ENCODE results near the gene PTCH1.

Gene PTCH1

DNA sequence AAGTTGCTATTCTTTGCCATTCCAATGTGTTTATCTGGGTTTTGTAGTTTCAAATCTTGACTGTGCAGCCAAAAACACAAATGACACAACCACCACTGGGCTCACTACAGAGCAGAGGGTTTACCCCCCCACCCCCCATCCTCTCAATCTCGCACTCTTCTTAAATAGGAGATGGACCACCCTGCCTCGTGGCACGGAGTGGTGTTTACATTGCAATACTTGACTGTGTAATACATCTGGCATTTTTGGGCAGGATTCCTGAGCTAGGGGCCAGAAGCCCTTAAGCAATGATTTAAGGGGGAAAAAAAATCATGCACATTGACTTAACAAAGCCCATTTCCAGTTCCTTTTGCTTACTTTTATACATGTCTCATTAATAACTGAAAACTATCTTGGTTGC is 19.0 kb downstream of the PTCH1 start:
- no peak for DNase-seq

DNA sequence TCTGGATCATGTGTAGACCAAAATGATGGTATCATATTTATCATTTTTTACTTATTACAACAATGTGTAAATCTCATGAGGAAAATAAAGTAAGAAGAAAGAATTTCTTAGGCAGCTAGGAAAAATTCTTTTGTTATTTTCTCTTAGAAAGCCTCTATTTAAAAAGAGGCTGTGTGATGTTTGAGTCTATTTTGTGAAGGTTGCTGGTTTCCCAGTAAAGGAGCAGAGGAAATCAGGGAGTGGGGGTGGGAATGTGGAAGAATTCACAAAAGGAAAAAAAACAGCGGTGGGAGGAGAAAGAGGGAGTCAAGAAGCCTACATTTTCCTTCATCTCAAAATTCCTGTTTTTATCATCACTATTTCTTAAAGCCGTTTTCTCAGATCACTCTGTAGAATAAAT is 20.1 kb downstream of the PTCH1 start:
- no peak for DNase-seq

DNA sequence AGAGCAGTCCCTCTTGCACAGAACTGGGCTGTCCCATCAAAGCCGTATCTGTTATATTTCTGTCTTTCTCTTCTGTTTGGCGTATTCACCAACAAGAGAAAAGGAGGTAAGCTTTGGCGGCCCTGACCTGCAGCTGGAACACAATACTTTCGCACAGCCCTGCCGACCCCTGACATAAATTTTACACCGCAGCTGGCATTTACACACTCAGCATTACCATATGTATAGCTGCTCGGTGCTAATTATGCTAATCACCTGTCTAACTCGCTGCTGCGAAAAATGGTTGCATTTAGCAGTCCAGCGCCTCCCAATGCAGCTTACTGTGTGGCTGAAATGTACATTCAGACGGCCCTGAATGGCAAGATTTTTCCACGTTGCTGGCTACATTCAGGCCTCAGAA is 20.8 kb downstream of the PTCH1 start:
- DNase-seq = no peak

DNA sequence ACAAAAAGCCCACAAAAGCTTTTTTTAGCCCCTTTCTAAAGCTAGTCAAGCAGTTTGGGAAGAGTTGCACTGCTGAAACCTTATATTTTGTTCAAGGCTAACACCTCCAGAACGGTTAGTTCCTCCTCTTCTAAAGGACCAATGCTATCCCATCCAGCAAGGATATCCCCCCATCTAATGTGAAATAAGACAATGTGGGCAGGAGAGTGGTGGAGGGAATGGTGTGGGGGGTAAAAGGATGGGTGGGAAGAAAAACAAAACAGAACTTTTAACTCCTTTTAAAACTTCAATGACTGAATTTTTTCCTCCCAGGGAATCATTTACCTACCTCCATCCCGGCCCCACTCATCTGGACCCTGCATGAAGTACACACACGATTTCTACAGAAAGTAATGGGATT is 21.2 kb downstream of the PTCH1 start:
- DNase-seq = no peak

DNA sequence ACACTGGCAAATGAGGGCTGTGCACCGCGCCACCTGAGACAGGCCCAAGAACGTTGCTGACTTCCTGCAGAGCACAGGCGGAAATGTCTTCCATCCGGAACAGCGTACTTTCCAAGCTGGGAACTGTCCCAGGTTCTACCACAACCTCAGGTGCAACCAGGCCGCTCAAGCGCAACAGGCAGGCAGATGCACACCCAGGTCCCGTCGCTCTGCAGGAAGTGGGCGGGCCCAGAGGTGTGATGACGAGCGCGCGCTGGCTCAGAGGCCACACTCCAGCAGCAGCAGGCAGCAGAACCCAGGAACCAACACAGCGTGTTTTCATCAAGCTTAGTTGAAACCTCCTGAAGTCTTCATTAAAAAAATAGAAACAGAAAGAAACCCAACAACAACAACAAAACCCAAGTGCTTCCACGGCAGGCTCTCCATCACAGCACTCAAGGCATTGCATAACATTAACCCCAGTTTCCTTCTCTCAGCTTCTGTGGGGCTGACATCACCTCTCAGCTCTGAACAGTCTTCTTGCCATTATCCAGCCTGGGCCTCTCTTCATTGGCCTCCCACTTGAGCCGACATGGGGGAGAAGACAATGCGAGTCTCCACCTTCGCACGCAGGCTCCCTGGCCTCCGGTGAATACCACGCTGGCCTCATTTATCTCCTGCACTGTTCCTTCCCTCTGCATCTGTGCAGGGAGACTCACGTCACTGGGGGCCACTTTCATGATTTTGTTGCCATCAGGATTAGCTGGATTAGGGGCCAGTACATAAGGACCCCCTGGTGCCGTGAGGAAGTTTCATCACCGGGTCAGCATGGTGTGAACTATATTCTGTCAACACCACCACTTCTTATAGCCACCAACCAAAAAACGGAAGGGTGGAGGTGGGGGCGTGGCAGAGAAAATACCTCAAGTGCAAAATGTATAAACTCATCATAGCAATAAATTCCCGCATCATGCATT is 22.1 kb downstream of the PTCH1 start:
- peak; percentile 85 for DNase-seq

DNA sequence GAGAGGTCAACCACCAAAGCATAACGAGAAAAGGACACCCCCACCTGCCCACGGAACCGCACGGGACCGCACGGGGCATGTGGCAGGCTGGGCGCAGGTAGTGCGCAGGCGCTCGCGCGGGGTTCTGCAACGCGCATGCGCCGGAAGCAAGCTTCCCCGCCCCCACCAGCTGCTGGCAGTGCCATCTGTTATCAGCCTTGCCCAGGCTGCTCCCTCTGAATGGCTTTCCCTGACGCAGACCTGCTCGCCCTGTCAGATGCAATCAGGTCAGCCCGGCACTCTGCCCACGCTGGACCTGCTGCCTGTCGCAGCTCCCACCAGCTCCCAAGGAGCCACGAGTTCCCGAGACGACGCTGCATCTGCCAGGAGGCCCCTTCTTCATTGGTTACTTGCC is 22.8 kb downstream of the PTCH1 start:
- peak; percentile 84 for DNase-seq

DNA sequence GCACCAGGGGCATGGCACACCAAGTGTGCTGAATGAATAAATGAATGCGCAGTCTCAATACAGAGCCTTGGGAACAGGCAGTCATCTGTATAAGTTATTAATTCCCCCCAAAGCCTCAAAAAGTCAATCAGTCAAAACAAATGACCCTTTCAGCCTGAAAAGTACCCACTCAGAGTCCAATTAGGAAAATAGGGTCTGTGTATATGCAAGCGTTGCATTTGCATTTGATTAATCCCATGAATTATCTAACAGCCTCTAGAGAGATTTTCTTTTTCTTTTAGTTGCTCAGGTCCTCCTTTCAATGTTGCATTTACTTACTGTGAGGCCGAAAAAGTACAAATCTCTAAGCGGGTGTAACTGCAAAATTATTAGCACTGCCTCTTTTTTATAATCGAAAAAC is 23.4 kb downstream of the PTCH1 start:
- no peak for DNase-seq

DNA sequence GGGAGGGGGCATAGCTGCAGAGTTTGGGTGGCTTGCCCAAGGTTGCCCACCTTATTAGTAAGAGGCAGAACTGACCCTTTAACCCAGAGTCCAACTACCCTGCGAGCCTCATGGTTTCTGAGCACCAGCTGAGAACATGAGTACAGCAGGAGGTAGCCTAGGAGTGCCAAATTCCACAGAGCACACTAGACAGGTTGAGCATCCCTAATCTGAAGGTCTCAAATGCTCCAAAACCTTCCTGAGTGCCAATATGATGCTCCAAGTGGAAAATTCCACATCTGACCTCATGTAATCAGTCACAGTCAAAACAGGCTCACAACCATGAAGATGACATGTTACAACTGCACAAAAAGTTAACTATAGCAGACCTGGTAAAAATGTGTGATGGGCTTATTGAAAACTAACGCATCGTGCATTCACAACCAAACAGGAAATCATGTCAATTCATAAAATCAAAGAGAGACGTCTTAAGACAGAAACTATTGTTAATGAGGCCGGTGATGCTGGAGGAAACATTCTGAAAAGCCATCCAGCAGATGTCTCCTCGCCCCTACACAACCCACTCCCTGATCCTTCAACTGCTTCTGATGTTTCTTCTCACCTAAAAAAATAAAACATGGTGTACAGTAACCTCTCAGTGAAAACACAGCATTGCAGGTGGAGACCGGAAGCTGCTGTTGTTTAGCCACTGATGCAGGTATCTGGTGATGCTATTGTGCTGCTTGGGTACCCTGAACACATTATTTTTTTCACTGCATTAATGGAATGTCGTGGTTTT is 25.0 kb downstream of the PTCH1 start:
- DNase-seq = no peak

DNA sequence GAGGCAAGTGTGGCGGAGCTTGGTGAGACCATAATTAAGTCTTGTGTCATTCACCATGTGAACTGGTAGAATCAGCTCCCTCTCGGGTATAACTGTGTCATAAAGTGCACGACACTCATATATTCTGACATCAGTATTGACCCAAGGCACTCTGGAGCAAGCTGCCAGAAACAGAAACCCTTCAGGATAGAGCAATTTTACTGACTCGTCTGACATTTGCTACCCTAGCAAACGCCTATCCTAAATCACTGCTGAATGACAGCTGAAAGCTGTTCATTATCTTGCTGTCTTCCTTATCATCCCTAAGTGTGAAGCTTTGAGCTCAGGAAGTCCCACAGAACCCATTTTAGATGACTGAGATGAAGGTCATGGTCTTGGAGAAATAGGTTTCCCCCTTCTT is 27.8 kb downstream of the PTCH1 start:
- no peak for DNase-seq

DNA sequence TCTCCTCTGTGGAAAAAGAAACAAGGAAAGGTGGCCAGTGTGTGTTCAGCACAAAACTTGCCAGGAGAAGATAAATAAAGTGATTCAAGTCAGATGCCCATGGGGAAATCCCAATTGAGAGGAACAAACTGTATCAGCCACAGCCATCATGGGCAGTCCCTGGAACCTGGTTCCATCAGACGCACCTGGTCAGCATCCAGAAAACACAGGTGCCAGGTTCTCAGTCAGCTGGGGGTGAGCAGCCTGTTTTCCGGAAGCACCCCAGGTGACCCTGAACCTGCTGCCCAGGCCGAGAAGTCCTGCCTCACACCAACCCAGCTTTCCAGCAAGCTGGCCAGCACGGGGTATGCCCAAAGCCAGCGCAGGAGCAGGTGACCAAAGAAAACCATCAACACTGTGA is 30.5 kb downstream of the PTCH1 start:
- no peak for DNase-seq

DNA sequence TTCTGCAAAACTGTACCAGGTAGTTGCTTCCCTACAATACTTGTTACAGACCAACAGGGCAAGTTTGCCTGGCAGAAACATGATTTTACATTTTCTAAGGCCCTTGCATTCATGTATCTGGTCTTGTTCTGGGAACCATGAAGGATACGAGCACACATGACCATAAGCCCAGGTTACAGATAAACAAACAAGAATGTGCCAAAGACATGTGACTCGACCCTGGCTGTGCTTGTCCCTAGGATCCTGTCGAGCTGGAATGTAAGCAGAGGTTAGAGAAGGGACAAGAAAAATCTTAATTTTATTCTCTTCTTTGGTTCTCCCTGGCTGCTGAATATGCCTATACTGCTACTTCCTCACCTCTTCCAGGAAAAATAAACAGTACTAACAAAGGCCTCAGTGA is 32.5 kb downstream of the PTCH1 start:
- no peak for DNase-seq

DNA sequence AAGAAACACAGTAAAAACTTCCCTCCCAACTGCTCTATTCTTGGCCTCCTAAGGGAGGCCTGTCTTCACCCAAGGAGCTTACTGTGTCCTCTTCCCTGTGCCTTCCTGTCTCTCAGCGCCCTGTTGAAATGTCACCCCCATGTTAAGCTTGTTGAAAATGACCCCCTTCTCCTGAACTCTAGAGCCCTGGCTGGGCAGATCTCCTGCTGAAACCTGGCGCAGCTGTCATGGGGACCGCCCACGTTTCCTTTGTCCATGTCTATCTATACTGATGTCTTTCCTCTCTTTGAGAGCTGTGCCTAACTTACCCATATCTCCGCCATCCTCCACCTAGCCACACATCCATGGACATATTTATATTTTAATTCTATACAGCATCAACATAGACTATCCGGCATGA is 33.3 kb downstream of the PTCH1 start:
- DNase-seq = no peak

DNA sequence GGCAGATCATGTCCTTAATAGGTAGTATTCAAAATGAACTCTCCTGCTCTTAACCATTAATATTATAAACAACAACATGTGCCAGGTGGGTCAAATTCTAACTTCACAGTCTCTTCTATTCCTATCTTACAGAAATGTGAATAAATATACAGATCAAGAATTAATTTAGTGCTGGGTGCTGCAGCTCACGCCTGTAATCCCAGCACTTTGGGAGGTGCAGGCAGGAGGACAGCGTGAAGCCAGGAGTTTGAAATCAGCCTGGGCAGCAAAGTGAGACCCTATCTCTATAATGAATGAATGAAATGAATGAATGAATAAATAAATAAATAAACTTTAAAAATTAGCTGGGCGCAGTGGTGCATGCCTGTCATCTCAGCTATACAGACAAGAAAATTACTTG is 34.1 kb downstream of the PTCH1 start:
- no peak for DNase-seq

DNA sequence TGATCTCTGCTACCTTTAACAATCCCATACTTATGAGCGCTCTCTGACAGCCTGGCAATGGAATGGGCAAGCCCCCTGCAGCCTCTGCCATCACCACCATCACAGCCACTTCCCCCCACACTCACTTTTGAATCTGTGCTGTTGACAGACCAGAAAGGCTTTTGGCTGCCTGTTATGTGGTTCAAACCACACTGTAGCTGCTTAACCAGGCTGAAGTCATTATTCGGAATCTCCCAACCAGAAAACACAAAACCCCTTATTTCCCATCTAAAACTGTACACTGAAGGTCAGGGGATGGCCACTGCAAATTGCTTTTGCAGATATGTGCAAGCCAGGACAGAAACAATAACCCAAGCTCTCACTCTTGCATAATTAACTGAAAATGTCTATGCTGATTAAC is 35.8 kb downstream of the PTCH1 start:
- DNase-seq = no peak

DNA sequence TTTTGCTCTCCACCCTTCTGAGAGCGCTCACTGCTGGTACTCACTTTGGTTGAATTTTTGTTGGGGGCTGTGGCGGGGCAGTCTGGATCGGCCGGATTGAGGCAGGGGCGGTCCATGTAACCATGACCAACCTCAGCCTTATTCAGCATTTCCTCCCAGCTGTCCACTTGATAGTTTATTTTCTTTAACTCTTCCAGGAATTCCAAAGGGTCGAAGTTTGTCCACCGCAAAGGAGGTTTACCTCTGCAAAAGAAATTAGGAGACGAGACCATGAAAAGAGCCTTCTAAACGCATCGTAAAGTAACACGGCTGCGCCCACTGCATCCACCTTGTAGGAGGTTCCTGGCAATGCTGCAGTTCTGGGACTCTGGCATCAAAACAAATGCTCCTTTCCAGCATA is 36.4 kb downstream of the PTCH1 start:
- no peak for DNase-seq

DNA sequence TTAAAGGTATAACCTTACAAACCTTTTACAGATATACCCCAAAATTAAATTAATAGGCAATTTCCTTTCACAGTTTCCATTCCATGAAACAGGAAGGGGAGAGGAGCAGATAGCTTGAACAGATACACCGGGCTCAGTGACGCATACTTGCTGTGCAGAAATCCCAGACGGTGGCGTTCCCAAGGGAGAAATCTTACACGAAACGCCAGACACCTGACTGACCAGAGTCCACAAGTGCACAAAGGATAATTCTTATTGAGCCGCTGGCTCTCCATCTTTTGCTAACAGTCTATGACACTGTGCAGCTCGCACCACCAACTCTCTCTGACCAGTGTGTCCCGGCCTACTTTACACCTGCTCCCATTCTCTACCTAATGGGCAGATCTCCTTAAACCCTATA is 37.4 kb downstream of the PTCH1 start:
- DNase-seq = no peak

DNA sequence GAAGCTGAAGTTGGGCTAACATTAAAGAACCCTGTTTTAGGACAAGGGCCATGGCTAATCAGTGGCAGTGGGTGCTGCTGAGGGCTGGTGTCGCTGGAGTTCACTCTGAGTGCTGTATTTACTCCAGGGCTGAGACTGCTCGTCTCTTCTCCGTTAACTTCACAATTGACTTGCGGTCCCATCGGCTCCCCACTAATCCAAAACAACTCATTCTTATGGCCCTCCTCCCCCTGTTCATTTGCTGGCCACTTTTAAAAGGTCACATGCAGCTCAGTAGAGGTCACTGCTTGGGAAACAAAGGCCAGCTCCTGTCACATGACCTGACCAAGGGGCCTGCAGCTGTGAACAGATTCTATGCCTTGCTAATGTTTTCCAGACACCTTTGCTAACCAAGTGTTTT is 38.4 kb downstream of the PTCH1 start:
- DNase-seq = no peak

DNA sequence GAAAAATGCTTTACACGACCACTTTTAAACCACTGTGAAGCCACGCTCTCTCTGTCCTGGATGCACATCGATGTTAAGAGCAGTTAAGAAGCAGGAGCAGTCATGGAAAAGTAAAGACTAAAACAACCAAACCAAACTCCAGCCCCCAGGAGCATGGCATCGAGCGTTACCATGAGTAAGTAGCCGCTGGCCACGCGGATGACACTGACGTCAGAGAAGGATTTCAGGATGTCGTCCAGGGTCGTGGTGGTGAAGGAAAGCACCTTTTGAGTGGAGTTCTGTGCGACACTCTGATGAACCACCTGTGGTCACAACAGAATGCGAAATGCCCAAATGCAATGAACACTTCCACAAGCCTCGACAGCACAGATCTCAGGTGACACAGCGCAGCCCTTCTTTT is 38.9 kb downstream of the PTCH1 start:
- no peak for DNase-seq

DNA sequence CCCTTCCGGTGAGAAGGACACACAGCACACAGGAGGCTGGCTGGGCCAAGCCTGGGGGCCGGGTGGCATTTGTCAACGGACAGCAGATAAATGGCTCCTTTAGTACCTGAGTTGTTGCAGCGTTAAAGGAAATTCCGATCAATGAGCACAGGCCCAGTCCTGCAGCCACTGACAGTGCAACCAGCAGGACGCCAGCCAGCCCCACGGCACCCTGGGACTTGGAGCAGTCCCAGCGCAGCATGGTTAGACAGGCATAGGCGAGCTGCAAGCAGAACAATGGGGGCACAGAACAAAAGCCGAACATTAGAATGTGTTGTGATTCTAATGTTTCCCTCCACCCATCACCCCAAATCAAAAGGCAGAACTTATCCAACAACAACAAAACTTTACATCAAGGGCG is 39.3 kb downstream of the PTCH1 start:
- DNase-seq = no peak

DNA sequence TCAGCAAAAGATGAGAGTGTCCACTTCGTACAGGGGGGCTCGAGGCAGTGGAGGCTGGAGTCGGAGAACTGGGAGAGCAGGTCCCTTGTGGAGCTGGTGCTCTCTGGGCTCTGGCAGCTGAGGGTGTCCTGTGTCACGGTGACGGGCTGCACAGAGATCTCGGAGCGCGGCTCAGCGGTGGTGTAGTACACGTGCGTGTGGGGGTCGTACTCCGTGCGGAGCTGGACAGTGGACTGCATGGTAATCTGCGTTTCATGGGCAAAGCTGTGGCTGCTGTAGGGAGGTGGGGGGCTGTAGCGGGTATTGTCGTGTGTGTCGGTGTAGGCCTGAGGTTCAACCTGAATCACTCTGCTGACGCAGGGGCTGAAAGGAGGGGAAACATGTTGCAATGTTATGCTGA is 48.0 kb downstream of the PTCH1 start:
- DNase-seq = no peak

DNA sequence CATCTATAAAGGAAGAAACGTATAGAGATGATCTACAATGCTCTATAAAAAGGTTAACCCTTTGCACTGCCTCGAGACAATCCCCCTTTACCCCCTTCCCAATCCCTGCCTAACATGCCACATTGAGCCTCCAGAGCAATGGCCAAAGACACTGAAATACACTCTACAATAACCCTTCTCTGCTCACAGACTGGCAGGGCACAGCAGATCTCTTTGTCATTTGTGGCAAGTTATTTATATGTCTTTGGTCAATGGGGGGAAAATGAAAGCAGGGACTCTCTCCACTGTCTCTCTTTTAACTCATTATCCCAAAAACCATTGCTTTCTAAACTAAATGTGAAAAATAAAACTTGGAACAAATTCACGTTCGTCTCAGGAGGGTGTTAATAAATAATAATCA is 51.7 kb downstream of the PTCH1 start:
- no peak for DNase-seq

DNA sequence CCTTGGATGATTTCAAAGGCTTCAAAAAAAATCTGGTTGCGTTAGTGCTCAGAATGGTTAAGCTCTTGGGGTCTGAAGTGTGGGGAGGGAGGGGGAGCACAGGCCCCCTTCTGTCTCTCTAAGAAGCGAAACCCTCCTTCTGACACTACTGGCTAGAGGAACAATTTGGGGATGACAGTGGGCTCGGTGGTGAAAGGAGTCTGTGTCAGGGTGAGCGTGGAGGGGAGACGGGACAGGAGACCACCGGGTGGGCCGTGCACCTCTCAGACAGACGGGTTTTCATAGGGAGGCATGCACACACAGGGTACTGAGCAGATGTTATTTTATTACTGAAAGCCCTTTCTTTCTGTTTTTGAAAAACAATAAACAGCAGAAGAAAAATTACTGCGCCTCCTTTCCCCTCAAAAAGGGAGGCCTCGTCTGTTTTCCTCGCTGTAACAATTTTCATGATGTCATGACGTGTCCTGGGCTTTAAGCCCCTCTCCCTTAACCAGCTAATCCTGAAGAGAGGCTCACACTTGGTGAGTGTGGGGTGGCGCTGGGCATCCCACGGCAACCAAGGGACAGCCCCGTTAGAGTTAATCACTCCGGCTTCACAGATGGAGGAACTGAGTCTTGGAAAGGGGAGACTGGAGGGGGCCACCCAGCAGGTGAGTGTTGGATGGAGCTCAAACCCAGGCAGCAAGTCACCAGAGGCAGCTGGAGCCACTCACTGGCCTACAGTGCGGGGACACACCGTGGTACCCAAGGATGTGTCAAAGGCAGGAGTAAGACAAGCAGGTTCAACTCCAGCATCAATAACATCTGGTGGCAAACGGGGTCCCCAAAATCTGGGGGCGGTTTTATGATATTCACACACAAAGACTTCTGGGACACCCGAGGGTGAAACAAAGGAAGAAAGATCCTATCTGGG is 53.4 kb downstream of the PTCH1 start:
- no peak for DNase-seq

All from NCI-H2171 (cell line).